Astrocyte (in vitro differentiated cells and primary cell): ENCODE data around the gene TMEM138.

ENCODE experiments used
- EZH2 ChIP-seq: IDR thresholded peaks from 2 replicates; pipeline ENCODE4 v1.6.1; 2012; ENCODE audit warnings: mild to moderate bottlenecking, low read length, inconsistent platforms; ENCODE audit not compliant: insufficient read depth
- TF ChIP-seq, protein P1 (sequence below): IDR thresholded peaks from 2 replicates; pipeline ENCODE4 v1.5.1; 2011; ENCODE audit warnings: low read depth, mild to moderate bottlenecking, inconsistent platforms, low read length, moderate library complexity; ENCODE audit not compliant: insufficient read depth

DNA sequence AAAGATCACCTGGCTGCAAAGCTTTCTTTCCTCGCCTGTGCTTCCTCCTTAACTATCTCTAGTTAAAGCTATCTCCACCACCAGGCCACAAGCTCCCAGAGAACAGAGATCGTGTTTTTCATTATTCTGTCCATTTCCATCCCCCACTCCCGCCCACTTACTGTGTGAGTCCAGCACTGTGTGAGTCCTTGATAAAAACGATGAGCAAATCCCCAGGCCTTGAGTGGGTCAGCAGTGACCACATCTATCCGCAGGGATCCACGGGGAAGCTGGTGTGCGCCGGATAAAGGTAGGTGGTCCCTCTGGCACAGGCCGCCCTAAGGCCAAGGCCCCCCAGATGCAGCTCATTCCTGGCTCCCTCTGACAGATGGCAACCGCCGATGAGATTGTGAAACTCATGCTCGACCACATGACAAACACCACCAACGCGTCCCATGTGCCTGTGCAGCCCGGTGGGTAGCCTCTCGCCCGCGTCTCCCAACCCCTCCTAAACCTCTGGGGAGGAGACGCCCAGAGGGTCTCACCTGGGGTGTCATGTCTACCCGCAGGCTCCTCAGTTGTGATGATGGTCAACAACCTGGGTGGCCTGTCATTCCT, 19.9 kb upstream of the TMEM138 start:
- TF ChIP-seq, protein P1, sequence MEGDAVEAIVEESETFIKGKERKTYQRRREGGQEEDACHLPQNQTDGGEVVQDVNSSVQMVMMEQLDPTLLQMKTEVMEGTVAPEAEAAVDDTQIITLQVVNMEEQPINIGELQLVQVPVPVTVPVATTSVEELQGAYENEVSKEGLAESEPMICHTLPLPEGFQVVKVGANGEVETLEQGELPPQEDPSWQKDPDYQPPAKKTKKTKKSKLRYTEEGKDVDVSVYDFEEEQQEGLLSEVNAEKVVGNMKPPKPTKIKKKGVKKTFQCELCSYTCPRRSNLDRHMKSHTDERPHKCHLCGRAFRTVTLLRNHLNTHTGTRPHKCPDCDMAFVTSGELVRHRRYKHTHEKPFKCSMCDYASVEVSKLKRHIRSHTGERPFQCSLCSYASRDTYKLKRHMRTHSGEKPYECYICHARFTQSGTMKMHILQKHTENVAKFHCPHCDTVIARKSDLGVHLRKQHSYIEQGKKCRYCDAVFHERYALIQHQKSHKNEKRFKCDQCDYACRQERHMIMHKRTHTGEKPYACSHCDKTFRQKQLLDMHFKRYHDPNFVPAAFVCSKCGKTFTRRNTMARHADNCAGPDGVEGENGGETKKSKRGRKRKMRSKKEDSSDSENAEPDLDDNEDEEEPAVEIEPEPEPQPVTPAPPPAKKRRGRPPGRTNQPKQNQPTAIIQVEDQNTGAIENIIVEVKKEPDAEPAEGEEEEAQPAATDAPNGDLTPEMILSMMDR = no peak
- TF ChIP-seq EZH2 = no peak
